Tibial nerve (tissue), 4 donors: ENCODE results near the gene FUOM. TPM values are rescaled to one million over a fixed set of nuclear protein-coding genes. Genes with fewer than 3 reads are reported as not detected.
A peak's percentile ranks its signal among the peaks of the same experiment; 100 is the strongest.
"Not testable (repeated sequence)": the region's sequence is repeated elsewhere in the genome, so short reads cannot be mapped to it uniquely, and the experiment has no call there.

Experiments
- DNase-seq, 2 donors: peaks; one replicate each; pipeline ENCODE4 v3.0.0-alpha.2; 2019; ENCODE audit warnings: low spot score in 2 of 2
- H3K27ac ChIP-seq, 4 donors: fragments of 200-600 bp; sonication (generic) in 3 of 4; one replicate each; pipeline ENCODE4 v1.5.1; 2017 to 2019; ENCODE audit warnings: mild to moderate bottlenecking in 1 of 4
- H3K27me3 ChIP-seq, 2 donors: fragments of 200-600 bp; sonication (generic) in 1 of 2; one replicate each; pipeline versions ENCODE4 v1.5.1 to v1.6.0; 2017 to 2019
- H3K36me3 ChIP-seq, 3 donors: fragments of 200-600 bp; sonication (generic); one replicate each; pipeline ENCODE4 v1.5.1; 2018 to 2019
- H3K4me1 ChIP-seq, 4 donors: fragments of 200-600 bp; sonication (generic) in 3 of 4; one replicate each; pipeline ENCODE4 v1.5.1; 2017 to 2019
- H3K4me3 ChIP-seq, 4 donors: fragments of 200-600 bp; sonication (generic) in 3 of 4; one replicate each; pipeline ENCODE4 v1.5.1; 2017 to 2019; ENCODE audit warnings: mild to moderate bottlenecking in 1 of 4, moderate library complexity in 1 of 4
- H3K9me3 ChIP-seq, 4 donors: fragments of 200-600 bp; sonication (generic) in 3 of 4; one replicate each; pipeline ENCODE4 v1.5.1; 2017 to 2019
- CTCF ChIP-seq, 5 experiments: fragments of 200-600 bp in 3 of 5; fragments of 450-650 bp in 2 of 5; sonication (generic) in 3 of 5; IDR thresholded peaks; one replicate each; pipeline ENCODE4 v1.5.1; 2016 to 2019; ENCODE audit warnings: antibody characterized with exemption in 5 of 5, mild to moderate bottlenecking in 3 of 5, moderate library complexity in 2 of 5
- EP300 ChIP-seq, 2 donors: sonication (generic); formaldehyde crosslinking; IDR thresholded peaks; one replicate each; pipeline ENCODE4 v1.6.1; 2017; ENCODE audit warnings: antibody characterized with exemption in 2 of 2, mild to moderate bottlenecking in 1 of 2
- POLR2A ChIP-seq, 2 donors: fragments of 450-650 bp; IDR thresholded peaks; one replicate each; pipeline ENCODE4 v1.6.1; 2017; ENCODE audit warnings: antibody characterized with exemption in 2 of 2, mild to moderate bottlenecking in 2 of 2, moderate library complexity in 2 of 2
- WGBS, 2 donors: methylation state at CpG; one replicate each; pipeline ENCODE4 v1.1.5; 2018; 5-methylcytosine and 5-hydroxymethylcytosine counted together
- total RNA-seq, 4 donors: library from RNA; depleted of rRNA; stranded (reverse); fragments of >200 nt; gene quantifications; one replicate each; pipeline ENCODE4 v1.1.0, GENCODE V29; 2016

FUOM gene
- total RNA-seq, 4 donors from 2014 or later, result 44.1 to 59.4 (median 49.3) TPM

DNA sequence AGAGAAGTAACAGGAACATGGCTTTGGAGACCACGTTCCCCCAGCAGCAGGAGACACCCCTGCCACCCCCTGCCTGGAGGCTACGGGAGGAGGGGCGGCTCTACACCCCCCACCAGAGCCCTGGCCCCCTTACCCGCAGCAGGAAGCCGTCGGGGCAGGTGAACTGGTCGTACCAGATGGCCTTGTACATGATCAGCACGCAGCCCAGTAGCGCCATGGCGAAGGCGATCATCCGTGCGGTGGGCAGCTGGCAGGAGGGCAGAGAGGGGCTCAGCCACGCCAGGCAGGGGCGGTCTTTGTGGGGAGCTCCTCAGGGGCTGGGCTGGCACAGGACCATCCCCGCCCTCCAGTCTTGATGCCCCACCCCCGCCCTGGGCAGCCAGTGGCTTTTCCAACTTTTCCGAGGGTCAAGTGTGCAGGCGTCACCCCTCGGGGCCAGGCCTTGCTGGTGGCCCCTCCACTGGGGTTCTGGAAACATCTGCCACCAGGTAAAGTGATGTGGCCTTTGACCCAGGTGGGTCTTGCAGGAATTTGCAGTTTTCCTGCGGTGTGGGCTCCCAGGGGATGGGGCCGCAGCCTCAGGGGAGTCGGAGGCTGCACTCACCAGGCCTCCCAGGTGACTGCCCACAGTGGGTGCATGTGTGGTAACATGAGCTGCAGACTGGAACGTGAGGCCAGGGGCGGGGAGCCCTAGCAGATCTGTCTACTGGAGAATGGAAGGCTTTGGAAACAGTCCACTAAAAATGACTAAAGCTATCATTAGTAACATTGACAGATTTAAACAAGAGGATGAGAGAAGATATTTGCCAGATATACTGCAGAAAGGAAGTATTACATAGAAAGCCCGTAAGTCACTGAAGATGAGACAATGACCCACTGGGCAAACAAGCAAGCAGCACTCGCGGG is 30.8 kb downstream of the FUOM start:
- Histone ChIP-seq H3K4me3 (no peak overlapping the region), H3K27ac (no peak overlapping the region), H3K4me1 (peaks cover 0 to 39% (median 17%) of the 10 kb centered on the region in 4 donors), H3K27me3 (peaks cover 0 to 70% of the 10 kb centered on the region in 2 donors), H3K36me3 (no peaks in the 10 kb centered on the region), H3K9me3 (no peaks in the 10 kb centered on the region)
- WGBS, 2 donors, result 33 to 38% methylated on average over 24 to 28 of the region's 28 CpGs
- TF ChIP-seq EP300 (IDR thresholded peaks at IDR 0.05), result no peak
- no peak for DNase-seq

DNA sequence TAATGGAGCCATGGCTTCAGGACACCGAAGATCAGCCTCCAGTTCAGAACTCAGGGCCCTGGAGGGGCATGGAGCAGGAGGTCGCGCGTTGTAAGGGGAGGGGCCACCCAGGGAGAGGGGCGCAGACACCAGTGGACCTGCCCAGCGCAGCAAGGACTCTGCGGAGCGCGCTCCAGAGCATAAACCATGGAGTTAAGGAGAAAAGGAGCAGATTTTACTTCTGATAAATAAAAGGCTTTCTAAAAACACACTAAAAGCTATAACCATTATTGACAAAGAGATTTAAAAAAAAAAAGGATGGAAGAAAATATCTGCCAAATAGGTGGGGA is 31.6 kb downstream of the FUOM start:
- H3K36me3 ChIP-seq, result no peaks in the 10 kb centered on the region
- H3K27me3 ChIP-seq, result peaks cover 0 to 65% of the 10 kb centered on the region in 2 donors
- H3K4me3 ChIP-seq, result peak overlapping the region in 1 of 4 donors; percentile 50
- no peak overlapping the region for H3K27ac ChIP-seq
- no peak for DNase-seq
- peaks cover 0 to 39% (median 17%) of the 10 kb centered on the region in 4 donors for H3K4me1 ChIP-seq
- WGBS, 2 donors, result 33 to 43% methylated on average over 9 of the region's 9 CpGs
- TF ChIP-seq POLR2A (IDR thresholded peaks at IDR 0.05), result no peak
- TF ChIP-seq CTCF (IDR thresholded peaks at IDR 0.05), result no peak
- TF ChIP-seq EP300 (IDR thresholded peaks at IDR 0.05), result no peak
- H3K9me3 ChIP-seq, result no peaks in the 10 kb centered on the region

DNA sequence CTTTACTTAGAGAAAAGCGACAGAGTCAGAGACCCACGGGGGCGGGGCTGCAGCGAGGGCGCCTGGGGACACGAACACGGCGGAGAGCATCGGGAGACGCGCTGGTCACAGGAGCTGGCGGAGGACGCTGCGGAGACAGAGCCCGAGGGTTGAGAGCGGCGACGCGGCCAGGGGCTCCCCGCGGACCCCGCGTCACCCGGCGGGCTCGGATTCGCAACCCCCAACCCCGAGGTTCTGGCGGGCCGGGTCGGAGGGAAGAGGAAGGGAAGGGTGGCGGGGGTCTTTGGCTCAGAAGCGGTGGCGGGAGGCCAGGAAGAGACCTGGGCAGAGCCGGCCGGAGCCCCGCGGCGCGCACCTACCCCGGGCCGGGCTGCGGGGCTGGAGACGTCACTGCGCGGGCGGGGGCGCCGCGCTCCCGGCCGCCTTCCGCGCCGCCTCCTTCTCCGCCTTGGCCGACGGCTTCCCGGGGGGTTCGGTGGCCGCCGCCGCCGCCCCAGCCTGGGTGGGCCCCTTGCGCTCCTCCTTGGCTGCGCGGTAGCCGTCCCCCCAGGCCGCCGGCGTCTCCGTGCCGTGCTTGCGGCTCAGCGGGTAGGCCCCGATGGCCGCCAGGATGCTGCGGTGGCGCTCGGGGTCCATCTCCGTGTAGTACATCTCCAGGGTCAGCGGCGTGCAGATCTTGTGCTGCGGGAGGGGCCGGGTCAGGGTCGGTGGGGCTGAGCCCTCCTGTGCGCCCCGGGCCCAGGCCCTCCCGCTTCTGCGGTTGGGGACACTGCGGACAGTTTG is 32.2 kb downstream of the FUOM start:
- Histone ChIP-seq H3K4me1 (peaks cover 0 to 39% (median 17%) of the 10 kb centered on the region in 4 donors), H3K4me3 (peak overlapping the region; percentile 12 to 50 (median 20)), H3K9me3 (no peaks in the 10 kb centered on the region), H3K27ac (no peak overlapping the region), H3K36me3 (no peaks in the 10 kb centered on the region), H3K27me3 (peaks cover 0 to 65% of the 10 kb centered on the region in 2 donors)
- no peak for DNase-seq
- 2 to 4% methylated on average over 42 to 84 of the region's 91 CpGs for WGBS, 2 donors
- TF ChIP-seq POLR2A (IDR thresholded peaks at IDR 0.05) (no peak), CTCF (IDR thresholded peaks at IDR 0.05) (no peak), EP300 (IDR thresholded peaks at IDR 0.05) (no peak)

- Histone ChIP-seq H3K27ac (peak overlapping the region in 1 of 4 donors; percentile 36), H3K36me3 (no peaks in the 10 kb centered on the region), H3K4me1 (peaks cover 0 to 37% (median 17%) of the 10 kb centered on the region in 4 donors), H3K27me3 (peaks cover 0 to 71% of the 10 kb centered on the region in 2 donors), H3K4me3 (peak overlapping the region in 1 of 4 donors; percentile 50), H3K9me3 (no peaks in the 10 kb centered on the region)
- no peak for DNase-seq
- 18 to 25% methylated on average over 14 to 19 of the region's 20 CpGs for WGBS, 2 donors
- TF ChIP-seq POLR2A (IDR thresholded peaks at IDR 0.05), result no peak
- TF ChIP-seq CTCF (IDR thresholded peaks at IDR 0.05), result no peak
- TF ChIP-seq EP300 (IDR thresholded peaks at IDR 0.05), result no peak
These were observed 33.0 kb downstream of the FUOM start for GRCh38 chr10:133324857-133325260.

GRCh38 chr10:133324198-133324792 is 33.5 kb downstream of the FUOM start:
- Histone ChIP-seq H3K27ac (no peak overlapping the region), H3K36me3 (no peaks in the 10 kb centered on the region), H3K4me1 (peaks cover 0 to 31% (median 17%) of the 10 kb centered on the region in 4 donors), H3K27me3 (peaks cover 0 to 73% of the 10 kb centered on the region in 2 donors), H3K9me3 (no peaks in the 10 kb centered on the region), H3K4me3 (peak overlapping the region in 2 of 4 donors; percentile 18 to 50)
- no peak for TF ChIP-seq POLR2A (IDR thresholded peaks at IDR 0.05)
- no peak for TF ChIP-seq CTCF (IDR thresholded peaks at IDR 0.05)
- no peak for TF ChIP-seq EP300 (IDR thresholded peaks at IDR 0.05)
- DNase-seq, result no peak
- WGBS, 2 donors, result 5 to 6% methylated on average over 4 to 6 of the region's 13 CpGs

GRCh38 chr10:133322064-133322709 is 35.6 kb downstream of the FUOM start:
- H3K27ac ChIP-seq, H3K9me3 ChIP-seq, H3K36me3 ChIP-seq, DNase-seq, H3K4me3 ChIP-seq: not testable (repeated sequence)
- H3K27me3 ChIP-seq, result peaks cover 0 to 62% of the 10 kb centered on the region in 2 donors
- peaks cover 0 to 39% (median 17%) of the 10 kb centered on the region in 4 donors for H3K4me1 ChIP-seq
- WGBS, 2 donors, result 73 to 74% methylated on average over 13 of the region's 14 CpGs

DNA sequence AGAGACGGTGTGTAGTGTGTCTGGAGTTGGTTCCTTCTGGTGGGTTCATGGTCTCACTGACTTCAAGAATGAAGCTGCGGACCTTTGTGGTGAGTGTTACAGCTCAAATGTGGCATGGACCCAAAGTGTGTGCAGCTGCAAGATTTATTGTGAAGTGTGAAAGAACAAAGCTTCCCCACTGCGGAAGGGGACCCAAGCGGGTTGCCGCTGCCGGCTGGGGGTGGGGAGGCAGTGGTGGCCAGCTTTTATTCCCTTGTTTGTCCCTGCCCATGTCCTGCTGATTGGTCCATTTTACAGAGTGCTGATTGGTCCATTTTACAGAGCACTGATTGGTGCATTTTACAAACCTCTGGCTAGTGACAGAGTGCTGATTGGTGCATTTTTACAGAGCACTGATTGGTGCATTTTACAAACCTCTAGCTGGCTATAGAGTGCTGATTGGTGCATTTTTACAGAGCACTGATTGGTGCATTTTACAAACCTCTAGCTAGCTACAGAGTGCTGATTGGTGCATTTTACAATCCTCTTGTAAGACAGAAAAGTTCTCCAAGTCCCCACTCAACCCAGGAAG is 36.9 kb downstream of the FUOM start:
- H3K27ac ChIP-seq, H3K36me3 ChIP-seq, H3K4me3 ChIP-seq, DNase-seq, H3K9me3 ChIP-seq: not testable (repeated sequence)
- H3K27me3 ChIP-seq, result peaks cover 0 to 50% of the 10 kb centered on the region in 2 donors
- WGBS, 2 donors, result 82 to 93% methylated on average over 6 of the region's 6 CpGs
- H3K4me1 ChIP-seq, result peaks cover 0 to 30% (median 12%) of the 10 kb centered on the region in 4 donors
